Inferior parietal cortex (tissue), 1 donor: ENCODE measurements around the gene PIP5KL1.
"Not testable (repeated sequence)": the region's sequence is repeated elsewhere in the genome, so short reads cannot be mapped to it uniquely, and the experiment has no call there.

ENCODE experiments used
- DNase-seq: peaks from one replicate; pipeline ENCODE4 v3.0.0-alpha.2; 2016; ENCODE audit errors: extremely low spot score

The PIP5KL1 gene

GRCh38 chr9:127887792-127888191 lies 42.8 kb downstream of the PIP5KL1 start:
- DNase-seq = no peak

DNA sequence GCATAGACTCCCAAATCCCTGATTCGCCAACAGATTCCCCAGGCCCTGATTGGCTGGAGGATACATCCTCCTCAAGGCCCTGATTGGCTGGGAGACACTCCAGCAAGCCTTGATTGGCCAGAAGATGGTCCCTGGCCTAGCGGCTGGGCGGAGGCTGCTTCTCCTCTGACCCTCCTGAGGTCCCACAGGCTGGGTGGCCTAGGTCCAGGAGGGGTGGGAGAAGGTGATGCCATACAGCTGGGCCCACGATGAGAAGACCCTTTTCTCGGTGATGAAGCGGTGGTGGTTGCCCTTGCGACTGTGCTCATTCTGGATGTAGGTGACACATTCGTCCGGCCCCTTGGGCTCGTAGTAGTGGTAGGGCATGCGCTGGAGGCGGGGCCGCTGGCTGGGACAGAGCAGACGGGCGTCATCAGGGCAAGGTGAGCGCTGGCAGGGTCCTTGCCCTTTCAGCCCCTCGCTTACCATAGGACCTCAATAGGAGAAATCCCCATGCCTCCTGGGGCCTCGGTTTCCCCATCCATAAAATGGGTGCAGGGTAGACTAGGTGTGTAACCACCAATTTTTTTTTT lies 44.1 kb downstream of the PIP5KL1 start:
- no peak for DNase-seq

- DNase-seq = no peak
Measured at GRCh38 chr9:127885508-127886281, 44.9 kb downstream of the PIP5KL1 start.

DNA sequence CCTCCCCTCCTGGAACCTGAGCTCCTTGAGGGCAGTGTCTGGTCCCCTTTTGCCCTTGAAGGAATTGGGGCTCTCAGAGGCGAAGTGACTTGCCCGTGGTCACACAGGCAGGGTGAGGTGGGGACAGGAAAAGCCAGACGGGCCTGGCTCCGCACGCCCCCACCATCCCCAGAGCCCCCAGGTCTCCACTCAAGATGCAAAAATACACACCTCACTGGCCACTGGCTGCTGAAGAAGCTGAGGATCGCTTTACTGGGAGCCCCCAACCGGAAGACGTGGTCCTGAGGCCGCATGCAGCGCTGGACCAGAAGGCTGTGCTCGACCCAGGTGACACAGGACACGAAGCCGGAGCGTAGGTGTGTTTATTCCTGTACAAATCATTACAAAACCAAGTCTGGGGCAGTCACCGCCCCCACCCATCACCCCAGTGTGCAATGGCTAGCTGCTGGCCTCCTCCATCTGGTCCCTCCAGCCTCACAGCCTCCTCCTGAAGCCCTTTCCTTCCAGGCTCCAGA lies 45.5 kb downstream of the PIP5KL1 start:
- no peak for DNase-seq

DNA sequence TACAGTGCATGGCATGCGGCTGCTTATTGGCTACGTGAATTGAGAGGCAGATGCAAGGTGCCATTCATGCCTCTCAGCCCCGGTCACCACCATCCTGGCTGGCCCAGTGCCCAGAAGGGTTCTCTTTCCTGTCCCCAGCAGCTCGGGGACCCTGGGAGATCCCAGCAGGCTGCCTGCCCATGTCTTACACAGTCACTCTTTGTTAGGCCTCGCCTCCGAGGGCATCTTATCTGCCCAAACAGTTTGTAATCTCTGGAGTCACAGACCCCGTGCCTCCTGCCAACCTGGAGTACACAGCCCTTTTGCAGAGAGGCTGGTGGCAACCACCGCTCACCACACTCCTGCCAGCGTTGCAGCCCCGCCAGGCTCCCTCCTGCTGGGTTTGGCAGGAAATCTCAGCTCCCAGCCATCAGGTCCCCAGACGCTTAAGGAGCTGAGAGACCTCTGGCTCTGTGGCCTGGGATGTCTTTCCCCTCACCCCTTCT lies 46.1 kb downstream of the PIP5KL1 start:
- no peak for DNase-seq

GRCh38 chr9:127883959-127884358 lies 46.6 kb downstream of the PIP5KL1 start:
- DNase-seq = no peak

- not testable (repeated sequence) for DNase-seq
Measured at GRCh38 chr9:127881715-127882114, 48.9 kb downstream of the PIP5KL1 start.

GRCh38 chr9:127880143-127880542 lies 50.4 kb downstream of the PIP5KL1 start:
- no peak for DNase-seq

DNA sequence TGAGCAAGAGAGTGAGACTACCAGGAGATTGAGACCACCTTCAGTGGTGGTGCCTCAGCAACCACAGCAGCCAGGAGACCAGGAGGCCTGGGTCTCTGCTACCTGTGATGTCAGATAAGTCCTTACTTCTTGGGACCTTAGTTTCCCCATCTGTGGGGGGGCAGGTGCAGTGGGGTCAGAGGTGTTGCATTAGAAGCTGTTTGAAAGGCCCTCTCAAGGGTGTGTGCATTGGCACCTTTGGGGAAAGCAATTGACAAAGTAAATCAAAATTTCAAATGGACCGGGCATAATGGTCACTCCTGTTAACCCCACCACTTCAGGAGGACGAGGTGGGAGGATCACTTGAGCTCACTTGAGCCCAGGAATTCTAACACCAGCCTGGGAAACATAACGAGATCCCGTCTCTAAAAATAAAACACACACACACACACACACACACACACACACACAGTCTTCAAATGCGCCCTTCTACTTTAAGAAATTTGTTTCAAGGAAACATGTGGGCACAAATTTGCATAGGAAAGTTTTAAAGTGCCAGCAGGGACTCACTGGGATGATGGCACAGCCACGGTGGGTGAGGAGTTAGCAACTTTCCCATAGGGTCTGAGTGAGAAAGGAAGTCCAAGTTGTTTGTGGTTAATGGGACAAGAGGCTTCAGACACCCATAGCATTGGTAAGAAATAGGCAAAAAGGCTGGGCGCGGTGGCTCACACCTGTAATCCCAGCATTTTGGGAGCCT lies 51.8 kb downstream of the PIP5KL1 start:
- DNase-seq = no peak

DNA sequence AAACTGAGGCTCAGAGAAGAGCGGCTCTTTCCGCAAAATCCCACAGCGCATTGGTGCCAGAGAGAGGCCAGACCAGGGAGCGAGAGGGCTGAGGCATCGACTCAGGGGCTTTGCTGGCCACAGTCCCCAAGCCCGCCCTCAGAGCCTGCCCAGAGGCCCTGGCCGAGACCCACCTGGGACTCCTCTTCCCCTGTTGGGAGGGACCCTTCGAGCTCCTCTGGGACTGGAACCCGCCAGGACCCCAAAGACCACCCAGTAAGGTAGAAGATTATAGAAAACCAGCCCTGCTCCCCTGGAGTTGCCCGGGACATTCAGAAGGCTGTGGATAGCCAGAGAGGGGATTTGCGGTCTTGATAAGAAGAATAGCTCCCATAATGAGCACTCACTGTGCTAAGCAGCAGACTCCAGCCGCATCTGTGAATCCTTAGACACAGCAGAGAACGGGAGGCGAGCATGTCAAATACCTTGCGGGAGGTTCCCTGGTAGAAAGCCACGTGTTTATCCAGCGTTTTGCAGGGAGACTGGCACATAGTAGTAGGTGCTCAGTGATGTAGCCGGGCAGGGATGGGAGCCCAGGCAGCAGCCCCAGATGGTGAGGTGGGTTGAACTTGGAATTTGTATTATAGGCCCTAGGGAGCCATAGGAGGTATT lies 52.5 kb downstream of the PIP5KL1 start:
- DNase-seq = no peak

GRCh38 chr9:127877566-127877998 lies 53.0 kb downstream of the PIP5KL1 start, which contains the start of gene AK1:
AK1 (minus strand) TSS chr9:127877675; CDS start chr9:127874617, 3,058 bp downstream.
- peak; percentile 82 for DNase-seq

DNA sequence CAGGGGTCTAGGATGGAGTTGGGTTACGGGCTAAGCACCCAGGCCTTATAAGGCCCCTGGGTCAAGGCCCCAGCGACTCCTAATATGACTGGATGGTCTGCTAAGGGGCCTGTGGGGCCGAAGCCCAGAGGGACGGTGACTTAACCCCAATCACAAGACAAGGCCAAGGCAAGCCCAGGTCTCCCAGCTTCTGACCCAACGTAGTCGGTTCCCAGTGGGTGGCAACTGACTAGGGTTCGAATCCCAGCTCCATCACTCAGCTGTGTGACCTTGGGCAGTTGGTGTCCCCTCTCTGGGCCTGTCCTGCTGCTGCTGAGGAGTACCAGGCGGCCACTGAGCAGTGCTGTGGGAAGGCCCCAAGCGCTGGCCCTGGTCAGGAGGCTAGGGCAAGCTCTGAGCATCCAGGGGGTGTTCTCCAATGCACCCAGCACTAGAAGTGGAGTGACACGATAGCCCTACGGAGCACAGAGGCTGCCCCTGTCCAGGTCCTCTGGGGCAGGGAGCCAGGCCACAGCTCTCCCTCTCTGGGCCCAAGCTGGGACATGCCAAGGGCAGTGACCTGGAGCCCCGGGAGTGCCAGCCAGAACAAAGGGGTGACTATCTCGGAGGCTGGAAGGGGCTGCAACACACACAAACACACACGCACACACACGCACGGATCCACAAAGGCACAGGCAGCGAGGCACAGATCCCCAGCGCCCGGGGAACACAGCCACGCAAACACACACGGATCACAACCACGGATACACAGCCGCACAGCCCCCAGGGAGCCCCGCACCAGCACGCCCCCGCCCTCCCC lies 53.6 kb downstream of the PIP5KL1 start:
- no peak for DNase-seq

- DNase-seq = no peak
Measured at GRCh38 chr9:127876026-127876763, 54.4 kb downstream of the PIP5KL1 start.

GRCh38 chr9:127875306-127875966 lies 55.1 kb downstream of the PIP5KL1 start:
- DNase-seq = no peak

- no peak for DNase-seq
Measured at GRCh38 chr9:127874301-127875221, 56.0 kb downstream of the PIP5KL1 start.

- DNase-seq = peak; percentile 76
Measured at GRCh38 chr9:127873886-127874285, 56.7 kb downstream of the PIP5KL1 start.

GRCh38 chr9:127873223-127873691 lies 57.3 kb downstream of the PIP5KL1 start:
- DNase-seq = no peak
